Heart left ventricle (tissue), 13 donors: ENCODE measurements around the gene CCBE1.

Source experiments
- CTCF ChIP-seq, 12 donors: fragments of 200-600 bp; sonication (generic) in 4 of 12; IDR thresholded peaks; one replicate each; pipeline versions ENCODE4 v1.5.0 to v1.8.0; 2018 to 2022; ENCODE audit warnings: antibody characterized with exemption in 12 of 12, mild to moderate bottlenecking in 5 of 12
- POLR2A ChIP-seq, 2 donors: fragments of 450-650 bp; IDR thresholded peaks; one replicate each; pipeline ENCODE4 v1.6.1; 2017; ENCODE audit warnings: antibody characterized with exemption in 2 of 2, mild to moderate bottlenecking in 2 of 2, moderate library complexity in 2 of 2
- donor health status: ischemic (EF 13 %, LVEDD 7.1; RV severe dilation, severe dysfunction).
- donor health status: DM: no; HTN: yes; CAD: no.
- donor health status: DM: no; HTN: no; CAD: no.
- donor health status: ischemic (EF 25% LVEDD 6.9; RV normal size, moderate dysfunction).
- donor health status: ischemic (EF 25% LVEDD 5.7; RV mildly dilated, moderate dysfunction).
- donor health status: ischemic (EF 35%, LVEDD 5.7; RV mildly dilated, moderate dysfunction).
- donor health status: nonischemic (EF 11% LVEDD 7.7; RV severe dilation, severe dysfunction).
- donor health status: DM: yes; HTN: yes; CAD: no.
- donor health status: PGD.
- donor health status: ischemic (EF 29% LVEDD 5.4; RV normal size, mild dysfunction).
- donor health status: nonischemic (EF 23%, LVEDD 6.1; RV moderate dilation, normal function).

DNA sequence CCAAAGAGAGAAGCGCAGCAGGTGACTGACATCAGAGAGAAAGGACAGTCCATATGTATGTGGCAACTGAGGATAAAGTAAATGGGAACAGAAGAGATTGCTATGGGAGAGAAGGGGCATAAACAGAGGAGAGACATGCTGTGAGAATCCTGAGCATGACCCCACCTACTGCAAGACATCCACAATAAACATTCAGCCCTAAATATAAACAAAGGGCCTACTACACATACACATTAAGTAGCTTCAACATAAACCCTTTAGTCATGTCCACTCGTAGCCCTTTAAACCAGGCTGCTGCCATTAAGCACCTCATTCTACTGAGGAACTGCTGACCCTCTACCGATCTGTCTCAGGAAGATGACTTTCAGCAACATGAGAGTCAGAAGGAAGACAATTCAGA lies 32.9 kb downstream of the CCBE1 start:
- no peak for TF ChIP-seq POLR2A (IDR thresholded peaks at IDR 0.05)
- no peak for TF ChIP-seq CTCF (IDR thresholded peaks at IDR 0.05)
